SU-DHL-6 (cell line): ENCODE results near the gene NLGN1.

Experiments used
- CTCF ChIP-seq: fragments of 200-600 bp; sonication (generic); IDR thresholded peaks from one replicate; pipeline ENCODE4 v1.5.1; 2017; ENCODE audit warnings: antibody characterized with exemption, mild to moderate bottlenecking, low read length, moderate library complexity; ENCODE audit not compliant: insufficient read depth, poor library complexity, severe bottlenecking
- EZH2phosphoT487 ChIP-seq: fragments of 200-600 bp; sonication (generic), shearing (Covaris generic); conservative IDR thresholded peaks from 2 replicates; pipeline ENCODE4 v1.6.1; 2018; ENCODE audit warnings: mild to moderate bottlenecking, antibody characterized with exemption, low read length, moderate library complexity, mixed read lengths

- no peak for TF ChIP-seq CTCF
- TF ChIP-seq EZH2phosphoT487: no peak
These were observed 314.1 kb downstream of the NLGN1 start for GRCh38 chr3:173711619-173712018.
